H9 (cell line): ENCODE results near the gene CLIC1. TPM values are rescaled to one million over a fixed set of nuclear protein-coding genes. Genes with fewer than 3 reads are reported as not detected.
A peak's percentile ranks its signal among the peaks of the same experiment; 100 is the strongest.

Source experiments
- DNase-seq: peaks from one replicate; pipeline ENCODE4 v3.0.0-alpha.2; 2017
- H2AFZ ChIP-seq: one replicate; pipeline ENCODE4 v1.6.1; 2013; ENCODE audit warnings: mild to moderate bottlenecking, low read length, control low read depth, moderate library complexity
- H2AK5ac ChIP-seq: 2 replicates; pipeline ENCODE4 v1.6.1; 2013; ENCODE audit warnings: low read length, control low read depth, mixed read lengths; ENCODE audit not compliant: insufficient read length
- H2BK120ac ChIP-seq: one replicate; pipeline ENCODE4 v1.6.1; 2013; ENCODE audit warnings: low read depth, mild to moderate bottlenecking, low read length, control low read depth, inconsistent platforms; ENCODE audit not compliant: poor library complexity, severe bottlenecking
- H2BK12ac ChIP-seq: 2 replicates; pipeline ENCODE4 v1.6.1; 2013; ENCODE audit warnings: low read length, control low read depth, mixed read lengths, low read depth; ENCODE audit not compliant: insufficient read length
- H2BK15ac ChIP-seq: 2 replicates; pipeline ENCODE4 v1.6.1; 2013; ENCODE audit warnings: low read depth, low read length, control low read depth
- H2BK20ac ChIP-seq: one replicate; pipeline ENCODE4 v1.6.1; 2013; ENCODE audit warnings: low read depth, mild to moderate bottlenecking, low read length, control low read depth, inconsistent platforms; ENCODE audit not compliant: poor library complexity, severe bottlenecking
- H2BK5ac ChIP-seq: 2 replicates; pipeline ENCODE4 v1.6.1; 2013; ENCODE audit warnings: low read length, control low read depth, mixed read lengths; ENCODE audit not compliant: insufficient read length
- H3K14ac ChIP-seq: 2 replicates; pipeline ENCODE4 v1.6.1; 2013; ENCODE audit warnings: low read length, control low read depth; ENCODE audit not compliant: insufficient read depth
- H3K18ac ChIP-seq: 2 replicates; pipeline ENCODE4 v1.6.1; 2013; ENCODE audit warnings: low read depth, mild to moderate bottlenecking, mixed read lengths, low read length, control low read depth; ENCODE audit not compliant: insufficient read length
- H3K23ac ChIP-seq: 2 replicates; pipeline ENCODE4 v1.6.1; 2013; ENCODE audit warnings: low read length, control low read depth, mixed read lengths, low read depth; ENCODE audit not compliant: insufficient read length
- H3K23me2 ChIP-seq: 2 replicates; pipeline ENCODE4 v1.6.1; 2013; ENCODE audit warnings: low read depth, mild to moderate bottlenecking, mixed read lengths, low read length, control low read depth; ENCODE audit not compliant: insufficient read length, poor library complexity, severe bottlenecking
- H3K27ac ChIP-seq: 2 replicates; pipeline ENCODE4 v1.5.1; 2013; ENCODE audit warnings: low read length, control low read depth, mixed read lengths, low read depth; ENCODE audit not compliant: insufficient read length
- H3K27me3 ChIP-seq: 2 replicates; pipeline ENCODE4 v1.6.1; 2013; ENCODE audit warnings: low read length, control low read depth, inconsistent platforms; ENCODE audit not compliant: insufficient read depth
- H3K4ac ChIP-seq: 2 replicates; pipeline ENCODE4 v1.6.1; 2013; ENCODE audit warnings: low read depth, mild to moderate bottlenecking, control low read depth, inconsistent platforms, low read length, moderate library complexity
- H3K4me1 ChIP-seq: 2 replicates; pipeline ENCODE4 v1.6.1; 2013; ENCODE audit warnings: low read length, control low read depth, inconsistent platforms; ENCODE audit not compliant: insufficient read depth
- H3K4me2 ChIP-seq: 2 replicates; pipeline ENCODE4 v1.6.1; 2013; ENCODE audit warnings: low read length, control low read depth, mixed read lengths; ENCODE audit not compliant: insufficient read length, insufficient read depth
- H3K56ac ChIP-seq: 2 replicates; pipeline ENCODE4 v1.6.1; 2013; ENCODE audit warnings: low read depth, mild to moderate bottlenecking, mixed read lengths, low read length, control low read depth; ENCODE audit not compliant: insufficient read length
- H3K79me1 ChIP-seq: 2 replicates; pipeline ENCODE4 v1.6.1; 2013; ENCODE audit warnings: low read depth, mild to moderate bottlenecking, moderate library complexity, low read length, control low read depth, inconsistent platforms; ENCODE audit not compliant: insufficient read depth, poor library complexity, severe bottlenecking
- H3K79me2 ChIP-seq: 2 replicates; pipeline ENCODE4 v1.6.1; 2013; ENCODE audit warnings: low read length, control low read depth, inconsistent platforms; ENCODE audit not compliant: insufficient read depth
- H3K9ac ChIP-seq: 2 replicates; pipeline ENCODE4 v1.6.1; 2013; ENCODE audit warnings: low read length, control low read depth, mixed read lengths; ENCODE audit not compliant: insufficient read length; ENCODE audit errors: extremely low read depth
- H3K9me3 ChIP-seq: one replicate; pipeline ENCODE4 v1.6.1; 2013; ENCODE audit warnings: low read depth, low read length, inconsistent platforms; ENCODE audit not compliant: control insufficient read depth
- H3T11ph ChIP-seq: one replicate; pipeline ENCODE4 v1.6.1; 2013; ENCODE audit warnings: mild to moderate bottlenecking, low read length, control low read depth, inconsistent platforms
- H4K20me1 ChIP-seq: one replicate; pipeline ENCODE4 v1.6.1; 2013; ENCODE audit not compliant: control insufficient read depth, insufficient read length, insufficient read depth
- H4K5ac ChIP-seq: 2 replicates; pipeline ENCODE4 v1.6.1; 2013; ENCODE audit warnings: low read depth, mild to moderate bottlenecking, mixed read lengths, low read length, control low read depth; ENCODE audit not compliant: insufficient read length
- H4K8ac ChIP-seq: replicated peaks from 2 replicates; pipeline ENCODE4 v1.6.1; 2013; ENCODE audit warnings: low read length, control low read depth, mixed read lengths, low read depth; ENCODE audit not compliant: insufficient read length
- H4K91ac ChIP-seq: 2 replicates; pipeline ENCODE4 v1.6.1; 2013; ENCODE audit warnings: low read depth, mild to moderate bottlenecking, moderate library complexity, mixed read lengths, low read length, control low read depth; ENCODE audit not compliant: insufficient read length
- H3K27ac Mint-ChIP-seq, 3 experiments: 2 replicates in 2 of 3; 3 replicates in 1 of 3; pipeline ENCODE4 v1.8.0; 2020 to 2021; ENCODE audit warnings: mixed read lengths in 3 of 3, mild to moderate bottlenecking in 1 of 3, moderate library complexity in 1 of 3
- H3K27me3 Mint-ChIP-seq: 2 replicates; pipeline ENCODE4 v1.8.0; 2021; ENCODE audit warnings: low read depth, mild to moderate bottlenecking, moderate library complexity, mixed read lengths
- H3K36me3 Mint-ChIP-seq, 3 experiments: 2 replicates in 2 of 3; 3 replicates in 1 of 3; pipeline ENCODE4 v1.8.0; 2020 to 2021; ENCODE audit warnings: low read depth in 3 of 3, mixed read lengths in 3 of 3; ENCODE audit not compliant: insufficient read depth in 1 of 3
- H3K4me1 Mint-ChIP-seq, 2 experiments: 2 replicates each; pipeline ENCODE4 v1.8.0; 2020; ENCODE audit warnings: mixed read lengths in 2 of 2
- H3K4me3 Mint-ChIP-seq, 2 experiments: 2 replicates in 1 of 2; 3 replicates in 1 of 2; pipeline ENCODE4 v1.8.0; 2020 to 2021; ENCODE audit warnings: mild to moderate bottlenecking in 2 of 2, mixed read lengths in 2 of 2, moderate library complexity in 1 of 2
- H3K9me3 Mint-ChIP-seq, 2 experiments: 2 replicates in 1 of 2; 3 replicates in 1 of 2; pipeline ENCODE4 v1.8.0; 2020; ENCODE audit warnings: mild to moderate bottlenecking in 2 of 2, mixed read lengths in 2 of 2, moderate library complexity in 1 of 2
- CTCF ChIP-seq: fragments of 200-600 bp; sonication (generic); conservative IDR thresholded peaks from 3 replicates; pipeline ENCODE4 v1.8.0; 2021; ENCODE audit warnings: antibody characterized with exemption, mild to moderate bottlenecking
- whole genome bisulfite sequencing: extraction: QIAGEN DNeasy Blood & Tissue Kit; methylation state at CpG from one replicate; pipeline ENCODE4 v1.1.7; 2013; ENCODE audit warnings: missing lambda C conversion rate, low lambda C conversion rate, mixed read lengths; ENCODE audit not compliant: insufficient read length; ENCODE audit errors: extremely low coverage; 5-methylcytosine and 5-hydroxymethylcytosine counted together
- long read RNA-seq: library from polyadenylated mRNA; unstranded; transcript quantifications from one replicate; pipeline ENCODE4 v2.0.0, GENCODE V29; 2020
- total RNA-seq: library from RNA; stranded (reverse); gene quantifications from 2 replicates; pipeline ENCODE4 v1.2.1, GENCODE V29; 2021

CLIC1 gene
- 265 and 266 TPM in 2 replicates for total RNA-seq
- long read RNA-seq, transcript CLIC1-206 (7 exons, 1,127 nt) = minor isoform, 6 of 838 reads
- long read RNA-seq, transcript CLIC1-210 (7 exons, 1,098 nt) = minor isoform, 17 of 838 reads
- long read RNA-seq, transcript CLIC1-208 (6 exons, 1,254 nt) = major isoform, 809 of 838 reads
- long read RNA-seq, partial matches to known transcripts = 4 of 838 reads
- long read RNA-seq, other reads (novel, unspliced or antisense) = 2 of 838 reads

- H2BK20ac ChIP-seq = no peak within 1 kb of the TSS
- H3K36me3 Mint-ChIP-seq = peaks cover 33 to 36% (median 36%) of the 10 kb centered on the region in 3 experiments
- no peak within 1 kb of the TSS for H3K4ac ChIP-seq
- no peak within 1 kb of the TSS for H2BK120ac ChIP-seq
- H3K9me3 ChIP-seq = no peaks in the 10 kb centered on the region
- H2BK5ac ChIP-seq = no peak within 1 kb of the TSS
- H3K4me1 ChIP-seq = peaks cover 16% of the 10 kb centered on the region
- H3K27ac ChIP-seq = no peak within 1 kb of the TSS
- H3K4me2 ChIP-seq = peak within 1 kb of the TSS; percentile 87
- H4K8ac ChIP-seq = no peak within 1 kb of the TSS
- H3K4me3 Mint-ChIP-seq = peak within 1 kb of the TSS; percentile 91 to 98
- H3K23ac ChIP-seq = no peak within 1 kb of the TSS
- H2BK12ac ChIP-seq = no peak within 1 kb of the TSS
- H3K9ac ChIP-seq = peak within 1 kb of the TSS; percentile 40
- WGBS = no CpG with 5 or more reads among the region's 24 CpGs
- H4K91ac ChIP-seq = no peak within 1 kb of the TSS
- no peak within 1 kb of the TSS for H2BK15ac ChIP-seq
- H3K27me3 ChIP-seq = no peaks in the 10 kb centered on the region
- no peaks in the 10 kb centered on the region for H3K79me1 ChIP-seq
- H3K27ac Mint-ChIP-seq = peak within 1 kb of the TSS; percentile 81 to 97 (median 89); a peak in 6 of 7 replicates
- H3K79me2 ChIP-seq = peaks cover 6% of the 10 kb centered on the region; the same call in 1 of the 2 replicates
- no peaks in the 10 kb centered on the region for H3K27me3 Mint-ChIP-seq
- H2AFZ ChIP-seq = no peak within 1 kb of the TSS
- no peak within 1 kb of the TSS for H4K5ac ChIP-seq
- H4K20me1 ChIP-seq = no peaks in the 10 kb centered on the region
- TF ChIP-seq CTCF = no peak
- peaks cover 44 to 54% of the 10 kb centered on the region in 2 experiments for H3K4me1 Mint-ChIP-seq
- H3K9me3 Mint-ChIP-seq = no peaks in the 10 kb centered on the region
- no peak within 1 kb of the TSS for H3T11ph ChIP-seq
- H3K56ac ChIP-seq = no peak within 1 kb of the TSS
- no peak within 1 kb of the TSS for H2AK5ac ChIP-seq
- H3K23me2 ChIP-seq = peaks cover 32% of the 10 kb centered on the region
- H3K18ac ChIP-seq = no peak within 1 kb of the TSS
- peak; percentile 88 for DNase-seq
- H3K14ac ChIP-seq = peak within 1 kb of the TSS; percentile 7
These were observed at the start of gene CLIC1 for GRCh38 chr6:31736021-31736767. TSS of gene CLIC1 (minus strand) at chr6:31736530. CDS start at chr6:31736300, 230 bp downstream.
